Measurements from ENCODE around the gene PSTK.

DNA sequence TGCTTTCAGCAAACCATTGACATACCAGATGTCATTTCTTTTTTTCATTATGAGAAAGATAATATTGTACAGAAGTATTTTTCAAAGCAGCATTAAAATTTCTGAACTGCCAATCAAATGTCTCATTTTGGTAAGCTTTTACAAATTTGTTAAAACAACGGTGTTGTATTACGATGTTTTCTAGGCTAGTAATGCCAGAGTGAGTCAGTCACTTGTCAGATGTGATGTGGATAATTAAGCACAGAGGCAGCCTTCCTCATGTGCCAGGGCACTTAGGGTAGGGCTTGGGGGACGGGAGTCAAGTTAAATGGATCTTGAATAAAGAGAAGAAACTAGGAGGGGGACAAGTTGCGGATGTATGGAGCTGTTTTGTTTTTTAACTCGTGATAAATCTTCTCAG, 10.1 kb downstream of the PSTK start:
- TF ChIP-seq YY1 (IDR thresholded peaks at IDR 0.05; ENCODE audit: low read depth): no peak
- no peak for TF ChIP-seq EGR1 (IDR thresholded peaks at IDR 0.05)
- TF ChIP-seq, protein P1, sequence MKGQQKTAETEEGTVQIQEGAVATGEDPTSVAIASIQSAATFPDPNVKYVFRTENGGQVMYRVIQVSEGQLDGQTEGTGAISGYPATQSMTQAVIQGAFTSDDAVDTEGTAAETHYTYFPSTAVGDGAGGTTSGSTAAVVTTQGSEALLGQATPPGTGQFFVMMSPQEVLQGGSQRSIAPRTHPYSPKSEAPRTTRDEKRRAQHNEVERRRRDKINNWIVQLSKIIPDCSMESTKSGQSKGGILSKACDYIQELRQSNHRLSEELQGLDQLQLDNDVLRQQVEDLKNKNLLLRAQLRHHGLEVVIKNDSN (IDR thresholded peaks at IDR 0.05): no peak
- no peak for TF ChIP-seq TEAD4 (IDR thresholded peaks at IDR 0.05)
- TF ChIP-seq, protein P2, sequence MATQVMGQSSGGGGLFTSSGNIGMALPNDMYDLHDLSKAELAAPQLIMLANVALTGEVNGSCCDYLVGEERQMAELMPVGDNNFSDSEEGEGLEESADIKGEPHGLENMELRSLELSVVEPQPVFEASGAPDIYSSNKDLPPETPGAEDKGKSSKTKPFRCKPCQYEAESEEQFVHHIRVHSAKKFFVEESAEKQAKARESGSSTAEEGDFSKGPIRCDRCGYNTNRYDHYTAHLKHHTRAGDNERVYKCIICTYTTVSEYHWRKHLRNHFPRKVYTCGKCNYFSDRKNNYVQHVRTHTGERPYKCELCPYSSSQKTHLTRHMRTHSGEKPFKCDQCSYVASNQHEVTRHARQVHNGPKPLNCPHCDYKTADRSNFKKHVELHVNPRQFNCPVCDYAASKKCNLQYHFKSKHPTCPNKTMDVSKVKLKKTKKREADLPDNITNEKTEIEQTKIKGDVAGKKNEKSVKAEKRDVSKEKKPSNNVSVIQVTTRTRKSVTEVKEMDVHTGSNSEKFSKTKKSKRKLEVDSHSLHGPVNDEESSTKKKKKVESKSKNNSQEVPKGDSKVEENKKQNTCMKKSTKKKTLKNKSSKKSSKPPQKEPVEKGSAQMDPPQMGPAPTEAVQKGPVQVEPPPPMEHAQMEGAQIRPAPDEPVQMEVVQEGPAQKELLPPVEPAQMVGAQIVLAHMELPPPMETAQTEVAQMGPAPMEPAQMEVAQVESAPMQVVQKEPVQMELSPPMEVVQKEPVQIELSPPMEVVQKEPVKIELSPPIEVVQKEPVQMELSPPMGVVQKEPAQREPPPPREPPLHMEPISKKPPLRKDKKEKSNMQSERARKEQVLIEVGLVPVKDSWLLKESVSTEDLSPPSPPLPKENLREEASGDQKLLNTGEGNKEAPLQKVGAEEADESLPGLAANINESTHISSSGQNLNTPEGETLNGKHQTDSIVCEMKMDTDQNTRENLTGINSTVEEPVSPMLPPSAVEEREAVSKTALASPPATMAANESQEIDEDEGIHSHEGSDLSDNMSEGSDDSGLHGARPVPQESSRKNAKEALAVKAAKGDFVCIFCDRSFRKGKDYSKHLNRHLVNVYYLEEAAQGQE (IDR thresholded peaks at IDR 0.05; ENCODE audit: low read depth): no peak
- TF ChIP-seq, protein P3, sequence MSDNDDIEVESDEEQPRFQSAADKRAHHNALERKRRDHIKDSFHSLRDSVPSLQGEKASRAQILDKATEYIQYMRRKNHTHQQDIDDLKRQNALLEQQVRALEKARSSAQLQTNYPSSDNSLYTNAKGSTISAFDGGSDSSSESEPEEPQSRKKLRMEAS (IDR thresholded peaks at IDR 0.05): no peak
- no peak for TF ChIP-seq CEBPB (IDR thresholded peaks at IDR 0.05)
- TF ChIP-seq ZBTB7A (IDR thresholded peaks at IDR 0.05; ENCODE audit: low read depth): no peak
- TF ChIP-seq TCF12 (IDR thresholded peaks at IDR 0.05; ENCODE audit: low read depth): no peak
- TF ChIP-seq NFIC (IDR thresholded peaks at IDR 0.05): no peak
- no peak for TF ChIP-seq EP300 (IDR thresholded peaks at IDR 0.05; ENCODE audit: borderline replicate concordance)
- TF ChIP-seq FOXM1 (IDR thresholded peaks at IDR 0.05; ENCODE audit: borderline replicate concordance, low read depth): no peak
- TF ChIP-seq CREB1 (IDR thresholded peaks at IDR 0.05; ENCODE audit: low read depth): no peak
